Subcutaneous abdominal adipose tissue (tissue), 5 donors: ENCODE data around the gene SRC.

Source experiments
- H3K27ac ChIP-seq: one replicate; pipeline ENCODE4 v1.7.0; 2013; ENCODE audit warnings: low read depth, mild to moderate bottlenecking, inconsistent platforms, low read length, moderate library complexity
- H3K27me3 ChIP-seq, 5 donors: one replicate each; pipeline ENCODE4 v1.7.0; 2013; ENCODE audit warnings: low read length in 5 of 5, inconsistent platforms in 1 of 5; ENCODE audit not compliant: control insufficient read depth in 5 of 5, insufficient read depth in 4 of 5
- H3K36me3 ChIP-seq, 5 donors: one replicate each; pipeline ENCODE4 v1.7.0; 2013; ENCODE audit warnings: low read length in 5 of 5; ENCODE audit not compliant: control insufficient read depth in 5 of 5, insufficient read depth in 5 of 5
- H3K4me1 ChIP-seq, 5 donors: one replicate each; pipeline ENCODE4 v1.7.0; 2013; ENCODE audit warnings: low read length in 5 of 5, mild to moderate bottlenecking in 3 of 5, moderate library complexity in 1 of 5; ENCODE audit not compliant: control insufficient read depth in 5 of 5, insufficient read depth in 5 of 5
- H3K4me3 ChIP-seq, 5 donors: one replicate each; pipeline ENCODE4 v1.7.0; 2013; ENCODE audit warnings: low read length in 5 of 5, low read depth in 1 of 5
- H3K9ac ChIP-seq, 5 donors: one replicate each; pipeline ENCODE4 v1.7.0; 2013; ENCODE audit warnings: low read length in 5 of 5, mild to moderate bottlenecking in 4 of 5, moderate library complexity in 3 of 5
- H3K9me3 ChIP-seq, 5 donors: one replicate each; pipeline ENCODE4 v1.7.0; 2013; ENCODE audit warnings: low read length in 5 of 5; ENCODE audit not compliant: control insufficient read depth in 5 of 5
- donor health status: healthy.
- donor health status: healthy.
- donor health status: healthy.
- donor health status: healthy.
- donor health status: healthy.

SRC gene

DNA sequence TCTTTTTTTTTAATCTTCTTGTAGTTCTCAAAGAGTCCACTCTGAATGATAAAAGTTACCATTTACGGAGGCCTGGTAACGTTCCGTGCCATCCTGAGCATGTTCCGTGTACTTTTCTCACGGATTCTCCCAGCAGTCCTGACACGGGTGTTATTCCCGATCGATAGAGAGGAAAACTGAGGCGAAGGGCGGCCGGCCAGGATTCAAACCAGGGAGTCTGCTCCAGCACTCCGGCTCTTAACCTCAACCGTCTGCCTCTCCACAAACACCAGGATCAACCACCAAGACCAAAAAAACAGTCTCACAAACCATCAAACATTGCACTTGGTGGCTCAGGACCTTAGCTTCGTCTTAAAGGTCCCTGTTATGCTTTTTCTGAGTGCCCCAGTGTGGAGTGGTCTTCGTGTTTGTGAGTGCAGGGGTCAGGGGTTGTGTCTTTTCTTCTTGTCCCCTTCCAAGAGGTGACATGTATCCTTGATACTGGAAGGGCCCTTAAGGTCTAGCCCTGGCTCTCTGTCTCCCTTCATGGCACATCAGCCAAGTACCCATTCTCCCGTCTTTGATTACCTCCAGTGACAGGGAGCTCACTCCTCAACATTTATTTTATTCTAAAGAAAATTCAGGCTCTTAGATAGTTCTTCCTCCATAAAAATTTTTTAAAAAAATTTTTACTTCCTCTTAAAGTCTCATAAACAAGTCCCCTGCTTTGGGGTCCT is 35.1 kb downstream of the SRC start:
- H3K9ac ChIP-seq = no peak overlapping the region
- no peaks in the 10 kb centered on the region for H3K27me3 ChIP-seq

DNA sequence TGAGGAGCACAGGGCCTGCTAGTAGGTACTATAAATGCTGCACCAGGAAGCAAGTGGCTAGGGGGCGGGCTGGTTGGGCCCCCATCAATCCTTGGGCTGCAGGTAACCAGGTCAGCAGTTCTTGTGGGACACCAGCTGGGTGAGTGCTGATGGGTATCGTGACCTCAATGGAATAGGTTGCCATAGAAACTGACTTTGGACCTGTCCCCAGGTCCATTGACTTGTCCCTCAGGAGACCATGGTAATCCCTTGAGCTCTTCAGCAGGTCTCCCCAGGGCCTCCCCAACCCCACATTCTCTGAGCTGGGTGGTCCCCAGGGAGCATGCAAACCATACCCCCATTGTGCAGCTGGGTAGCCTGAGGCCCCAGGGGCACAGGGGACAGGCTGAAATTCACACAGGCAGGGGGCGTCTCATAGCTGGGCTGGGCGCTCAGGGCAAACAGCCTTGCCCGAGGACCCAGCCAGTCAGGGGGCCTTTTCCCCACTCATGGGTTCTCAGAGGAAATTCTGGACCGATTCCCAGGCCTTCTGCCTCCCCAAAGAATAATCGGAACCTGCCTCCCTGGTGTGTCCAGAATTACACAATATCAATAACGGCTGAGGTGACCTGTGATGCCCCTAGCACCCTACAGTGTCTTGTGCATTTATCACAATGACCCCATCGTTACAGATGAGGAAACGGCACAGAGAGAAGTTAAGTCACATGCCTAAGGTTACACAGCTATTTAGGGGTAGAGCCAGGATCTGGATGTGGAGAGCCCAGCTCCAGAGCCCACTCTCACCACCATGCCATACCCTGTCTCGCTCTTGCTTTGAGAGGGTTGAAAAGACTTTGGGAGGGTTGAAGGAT is 35.9 kb downstream of the SRC start:
- H3K36me3 ChIP-seq = peaks cover 0 to 10% (median 4%) of the 10 kb centered on the region in 5 donors
- no peak overlapping the region for H3K27ac ChIP-seq
- peaks cover 5 to 25% (median 13%) of the 10 kb centered on the region in 5 donors for H3K4me1 ChIP-seq
- H3K27me3 ChIP-seq = no peaks in the 10 kb centered on the region
- no peak overlapping the region for H3K9ac ChIP-seq
- no peak overlapping the region for H3K4me3 ChIP-seq
- H3K9me3 ChIP-seq = no peaks in the 10 kb centered on the region

More for the DNA sequence above, 35.1 kb downstream of the SRC start:
- Histone ChIP-seq H3K27ac (no peak overlapping the region), H3K36me3 (peaks cover 0 to 7% (median 2%) of the 10 kb centered on the region in 5 donors), H3K4me3 (no peak overlapping the region), H3K9me3 (no peaks in the 10 kb centered on the region), H3K4me1 (peaks cover 5 to 22% (median 13%) of the 10 kb centered on the region in 5 donors)

DNA sequence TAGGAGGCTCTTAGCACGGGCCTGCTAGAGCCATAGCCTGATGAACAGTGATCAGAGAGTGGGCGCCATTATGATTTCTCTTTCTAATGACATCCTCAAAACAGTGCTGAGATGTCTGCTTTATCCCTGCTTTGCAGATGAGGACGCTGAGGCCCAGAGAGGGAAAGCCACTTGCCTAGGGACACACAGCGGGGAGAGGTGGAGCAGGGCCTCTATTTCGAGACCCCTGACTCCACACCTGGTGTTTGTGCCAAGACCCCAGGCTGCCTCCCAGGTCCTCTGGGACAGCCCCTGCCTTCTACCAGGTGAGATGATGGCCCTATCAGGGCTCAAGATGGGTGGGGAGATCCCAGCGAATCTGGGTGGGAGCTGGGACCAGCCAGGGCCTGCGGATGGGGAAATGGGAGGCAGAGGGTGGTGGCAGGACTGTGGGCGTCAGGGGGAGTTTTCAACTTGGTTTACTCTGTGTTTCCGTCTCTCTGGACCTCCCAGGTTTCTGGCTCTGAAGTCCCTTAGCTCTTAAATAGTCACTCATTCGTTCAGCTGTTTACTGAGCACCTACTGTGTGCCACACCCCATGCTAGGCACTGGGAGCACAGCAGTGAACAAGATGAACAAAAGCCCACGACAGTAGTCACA is 36.7 kb downstream of the SRC start:
- no peak overlapping the region for H3K9ac ChIP-seq
- H3K27me3 ChIP-seq = no peaks in the 10 kb centered on the region
- H3K4me1 ChIP-seq = peaks cover 5 to 29% (median 13%) of the 10 kb centered on the region in 5 donors
- no peak overlapping the region for H3K4me3 ChIP-seq
- no peaks in the 10 kb centered on the region for H3K9me3 ChIP-seq
- peak overlapping the region; percentile 46 for H3K27ac ChIP-seq
- H3K36me3 ChIP-seq = peaks cover 0 to 9% (median 7%) of the 10 kb centered on the region in 5 donors

DNA sequence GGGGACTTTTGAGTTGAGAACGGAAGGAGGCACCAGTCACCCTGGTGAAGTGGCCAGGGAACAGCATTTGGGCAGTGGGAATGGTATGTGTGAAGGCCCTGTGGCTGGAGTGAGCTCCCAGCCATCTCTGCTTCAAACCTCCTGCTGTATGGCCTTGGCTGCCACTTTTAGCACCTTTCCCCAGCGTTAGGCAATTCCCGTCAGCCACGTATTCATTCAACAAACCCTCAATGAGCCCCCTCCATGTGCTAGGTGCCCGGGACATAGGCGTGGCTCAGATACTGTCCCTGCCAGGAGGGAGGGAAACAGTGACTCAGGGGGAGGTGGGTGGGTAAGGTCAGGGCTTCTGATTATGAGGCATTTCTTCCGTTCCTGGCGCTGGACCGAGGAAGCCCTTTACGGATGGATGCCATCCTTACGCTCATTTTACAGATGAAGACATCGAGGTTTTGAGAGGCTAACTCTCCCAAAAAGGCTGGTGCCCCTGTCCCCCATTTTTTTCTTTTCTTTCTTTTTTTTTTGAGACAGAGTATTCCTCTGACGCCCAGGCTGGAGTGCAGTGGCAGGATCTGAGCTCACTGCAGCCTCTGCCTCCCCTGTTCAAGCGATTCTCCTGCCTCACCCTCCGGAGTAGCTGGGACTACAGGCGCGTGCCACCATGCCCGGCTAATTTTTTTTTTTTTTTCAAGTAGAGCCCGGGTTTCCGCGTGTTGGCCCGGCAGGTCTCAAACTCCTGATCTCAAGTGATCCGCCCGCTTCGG is 37.5 kb downstream of the SRC start:
- peak overlapping the region in 1 of 5 donors; percentile 31 for H3K9ac ChIP-seq
- H3K4me3 ChIP-seq = no peak overlapping the region
- peaks cover 5 to 29% (median 13%) of the 10 kb centered on the region in 5 donors for H3K4me1 ChIP-seq
- H3K9me3 ChIP-seq = no peaks in the 10 kb centered on the region
- H3K36me3 ChIP-seq = peaks cover 0 to 12% (median 7%) of the 10 kb centered on the region in 5 donors
- H3K27me3 ChIP-seq = no peaks in the 10 kb centered on the region
- H3K27ac ChIP-seq = peak overlapping the region; percentile 46

DNA sequence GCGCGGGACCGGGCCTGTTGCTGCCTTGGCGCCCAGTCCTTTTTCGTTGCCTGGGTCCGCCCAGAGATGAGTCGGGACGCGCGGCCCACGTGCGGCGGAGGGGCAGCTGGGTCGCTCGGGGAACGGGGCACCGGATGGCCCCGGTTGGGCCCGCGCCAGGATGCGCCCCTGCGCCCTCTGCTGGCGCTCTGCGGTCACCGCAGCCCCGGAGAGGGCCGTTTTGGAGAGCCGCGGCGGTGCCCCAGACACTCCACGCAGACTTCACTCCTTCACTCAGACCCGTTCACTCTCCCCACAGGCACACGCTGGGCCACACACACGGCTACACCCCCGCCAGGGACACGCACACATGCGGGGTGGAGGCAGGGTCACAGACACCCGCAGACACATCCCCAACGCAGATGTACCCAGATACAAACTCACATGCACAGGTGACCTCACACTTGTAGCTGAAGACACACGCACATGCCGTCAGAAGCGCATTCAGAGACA is 38.8 kb downstream of the SRC start:
- Histone ChIP-seq H3K9ac (peak overlapping the region in 2 of 5 donors; percentile 30 to 37), H3K36me3 (peaks cover 0 to 13% (median 7%) of the 10 kb centered on the region in 5 donors), H3K27ac (no peak overlapping the region)

DNA sequence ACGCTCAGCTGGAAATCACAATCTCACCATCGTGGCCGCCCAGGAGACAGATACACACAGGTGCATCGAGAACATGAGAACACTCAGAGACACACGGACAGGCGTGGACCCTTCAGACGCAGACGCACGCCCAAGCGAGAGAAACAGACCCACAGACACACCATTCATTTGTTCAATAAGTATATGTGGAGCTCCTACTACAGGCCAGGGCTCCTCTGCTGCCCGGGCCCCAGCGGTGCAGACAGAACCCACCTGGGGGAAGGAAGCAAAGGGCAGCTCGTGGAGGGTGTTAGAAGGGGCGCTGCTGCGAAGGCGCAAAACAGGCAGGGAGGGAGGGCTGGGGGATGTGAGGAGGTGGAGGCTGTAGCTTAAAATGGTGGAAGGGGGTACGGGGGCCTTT is 39.2 kb downstream of the SRC start:
- Histone ChIP-seq H3K27me3 (no peaks in the 10 kb centered on the region), H3K36me3 (peaks cover 0 to 14% (median 7%) of the 10 kb centered on the region in 5 donors), H3K9ac (no peak overlapping the region), H3K27ac (no peak overlapping the region), H3K4me3 (peak overlapping the region in 2 of 5 donors; percentile 48 to 62), H3K9me3 (no peaks in the 10 kb centered on the region), H3K4me1 (peaks cover 5 to 36% (median 13%) of the 10 kb centered on the region in 5 donors)

More for the DNA sequence above, 38.8 kb downstream of the SRC start:
- H3K9me3 ChIP-seq = no peaks in the 10 kb centered on the region
- H3K4me1 ChIP-seq = peaks cover 5 to 35% (median 13%) of the 10 kb centered on the region in 5 donors
- no peaks in the 10 kb centered on the region for H3K27me3 ChIP-seq
- H3K4me3 ChIP-seq = peak overlapping the region in 4 of 5 donors; percentile 42 to 69 (median 55)

DNA sequence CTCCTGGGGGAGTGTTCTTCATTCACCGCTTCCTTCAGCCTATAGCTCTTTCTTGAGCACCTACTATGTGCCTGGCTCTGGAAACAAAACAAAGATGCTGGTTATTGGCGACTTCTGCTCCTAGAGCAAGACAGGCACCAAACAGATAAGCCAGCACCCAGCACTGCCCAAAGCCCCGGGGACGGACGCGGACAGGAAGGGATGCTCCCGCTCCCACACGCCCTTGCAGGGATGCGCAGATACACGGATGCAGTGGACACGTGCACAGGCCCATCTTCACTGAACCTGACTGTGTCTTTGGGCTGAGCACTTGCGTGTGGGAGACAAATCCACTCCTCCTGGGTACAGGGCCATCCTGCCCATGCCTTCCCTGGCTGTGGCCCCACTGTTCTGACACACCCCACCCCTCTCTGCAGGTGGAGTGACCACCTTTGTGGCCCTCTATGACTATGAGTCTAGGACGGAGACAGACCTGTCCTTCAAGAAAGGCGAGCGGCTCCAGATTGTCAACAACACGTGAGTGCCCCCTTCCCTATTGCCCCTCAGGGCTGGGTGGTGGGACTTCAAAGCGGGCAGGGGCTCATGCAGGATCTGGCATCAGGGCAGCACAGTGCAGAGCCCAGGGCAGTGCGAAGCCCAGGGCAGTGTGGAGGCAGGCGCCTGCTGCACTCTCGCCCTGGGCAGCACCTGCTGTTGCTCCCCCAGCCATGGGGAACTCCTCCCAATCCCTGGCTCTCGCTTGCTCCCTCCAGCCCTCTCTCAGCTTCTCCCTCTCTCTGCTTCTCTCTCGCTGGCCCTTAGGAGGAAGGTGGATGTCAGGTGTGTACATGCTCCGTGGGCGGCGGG is 39.9 kb downstream of the SRC start:
- Histone ChIP-seq H3K4me1 (peaks cover 5 to 40% (median 16%) of the 10 kb centered on the region in 5 donors), H3K27ac (no peak overlapping the region), H3K27me3 (no peaks in the 10 kb centered on the region), H3K9ac (no peak overlapping the region), H3K9me3 (no peaks in the 10 kb centered on the region), H3K36me3 (peaks cover 0 to 14% (median 9%) of the 10 kb centered on the region in 5 donors), H3K4me3 (no peak overlapping the region)

DNA sequence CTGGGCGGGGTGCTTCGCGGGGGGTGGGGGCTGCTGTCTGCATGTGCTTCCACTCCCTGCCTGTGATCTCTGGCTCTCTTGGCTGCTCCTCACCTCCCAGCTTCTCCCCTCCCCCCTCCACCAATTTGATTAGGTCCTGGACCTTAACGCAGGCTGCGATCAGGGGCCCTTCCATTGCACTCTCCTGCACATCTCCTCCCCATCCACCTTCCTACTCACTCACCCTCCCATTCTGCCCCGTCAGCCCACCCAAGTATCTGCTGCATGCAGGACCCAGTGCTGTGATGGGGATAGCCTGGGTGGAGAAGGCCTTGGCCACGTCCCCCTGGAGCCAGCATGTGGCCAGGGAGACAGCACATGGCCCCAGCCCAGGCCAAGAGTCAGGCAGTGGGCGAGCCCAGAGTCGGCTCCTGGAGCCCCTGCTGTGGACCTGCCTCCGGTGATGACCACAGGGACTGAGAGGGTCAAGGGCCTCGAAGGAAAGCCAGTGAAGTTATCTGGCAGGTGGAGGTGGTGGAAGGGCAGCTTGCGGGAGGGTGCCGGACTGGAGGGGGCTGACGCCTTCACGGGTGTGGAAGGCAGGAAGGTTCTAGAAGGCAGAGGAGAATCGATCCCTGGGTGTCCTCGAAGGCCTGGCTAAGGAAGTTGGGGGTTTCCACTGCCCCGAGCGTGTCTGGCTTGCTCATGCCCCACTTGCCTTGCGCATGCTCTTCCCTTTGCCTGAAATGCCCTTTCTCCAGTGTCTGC is 40.7 kb downstream of the SRC start:
- no peak overlapping the region for H3K4me3 ChIP-seq
- H3K9ac ChIP-seq = no peak overlapping the region
- H3K27ac ChIP-seq = no peak overlapping the region
- H3K27me3 ChIP-seq = no peaks in the 10 kb centered on the region
- H3K36me3 ChIP-seq = peaks cover 0 to 14% (median 9%) of the 10 kb centered on the region in 5 donors
- H3K9me3 ChIP-seq = no peaks in the 10 kb centered on the region
- peaks cover 5 to 46% (median 21%) of the 10 kb centered on the region in 5 donors for H3K4me1 ChIP-seq
